Ishikawa (cell line): Measurements from ENCODE around the gene ALDH3B1.

Experiments
- CEBPB ChIP-seq: IDR thresholded peaks from 2 replicates; pipeline ENCODE4 v1.6.1; 2012
- CREB1 ChIP-seq: IDR thresholded peaks from 2 replicates; pipeline ENCODE4 v1.6.1; 2012; ENCODE audit warnings: low read depth
- EGR1 ChIP-seq: IDR thresholded peaks from 2 replicates; pipeline ENCODE4 v1.6.1; 2012
- EP300 ChIP-seq: IDR thresholded peaks from 2 replicates; pipeline ENCODE4 v1.6.1; 2012; ENCODE audit warnings: borderline replicate concordance
- FOXM1 ChIP-seq: IDR thresholded peaks from 2 replicates; pipeline ENCODE4 v1.6.1; 2012; ENCODE audit warnings: low read depth, borderline replicate concordance
- NFIC ChIP-seq: IDR thresholded peaks from 2 replicates; pipeline ENCODE4 v1.6.1; 2012
- RAD21 ChIP-seq: IDR thresholded peaks from 2 replicates; pipeline ENCODE4 v1.6.1; 2012; ENCODE audit warnings: low read depth
- TAF1 ChIP-seq: IDR thresholded peaks from 2 replicates; pipeline ENCODE4 v1.6.1; 2012; ENCODE audit warnings: low read depth, mild to moderate bottlenecking
- TCF12 ChIP-seq: IDR thresholded peaks from 2 replicates; pipeline ENCODE4 v1.6.1; 2012; ENCODE audit warnings: low read depth
- TEAD4 ChIP-seq: IDR thresholded peaks from 2 replicates; pipeline ENCODE4 v1.6.1; 2012
- YY1 ChIP-seq: IDR thresholded peaks from 2 replicates; pipeline ENCODE4 v1.6.1; 2012; ENCODE audit warnings: low read depth
- ZBTB7A ChIP-seq: IDR thresholded peaks from 2 replicates; pipeline ENCODE4 v1.6.1; 2012; ENCODE audit warnings: low read depth
- TF ChIP-seq, protein P1 (sequence below): IDR thresholded peaks from 2 replicates; pipeline ENCODE4 v1.6.1; 2012
- TF ChIP-seq, protein P2 (sequence below): IDR thresholded peaks from 2 replicates; pipeline ENCODE4 v1.6.1; 2012; ENCODE audit warnings: low read depth, mild to moderate bottlenecking
- TF ChIP-seq, protein P3 (sequence below): IDR thresholded peaks from 2 replicates; pipeline ENCODE4 v1.6.1; 2012

ALDH3B1 gene

DNA sequence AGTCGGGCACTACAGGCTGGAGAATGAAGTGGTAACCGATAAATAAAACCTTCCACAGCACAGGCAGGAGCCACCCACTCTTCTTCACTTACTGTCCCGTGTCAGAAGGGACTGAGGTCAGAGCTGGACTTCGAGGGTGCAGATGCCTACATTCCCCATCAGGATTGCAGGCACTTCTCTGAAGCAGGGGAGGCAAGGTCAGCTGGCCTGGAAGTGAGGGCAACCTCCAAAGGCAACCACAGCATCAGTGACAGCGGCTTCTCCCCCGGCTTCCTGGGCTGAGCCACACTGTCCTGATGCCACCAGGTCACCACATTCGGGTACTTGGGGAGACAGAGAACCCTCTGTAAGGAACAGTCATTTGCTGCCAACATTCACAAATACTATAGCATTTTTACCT lies 51.4 kb downstream of the ALDH3B1 start:
- TF ChIP-seq CEBPB (no peak), YY1 (no peak), FOXM1 (no peak), TCF12 (no peak), TAF1 (no peak), CREB1 (no peak), NFIC (no peak), RAD21 (no peak), ZBTB7A (no peak), EGR1 (no peak), TEAD4 (no peak), EP300 (no peak)
- TF ChIP-seq, protein P1, sequence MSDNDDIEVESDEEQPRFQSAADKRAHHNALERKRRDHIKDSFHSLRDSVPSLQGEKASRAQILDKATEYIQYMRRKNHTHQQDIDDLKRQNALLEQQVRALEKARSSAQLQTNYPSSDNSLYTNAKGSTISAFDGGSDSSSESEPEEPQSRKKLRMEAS = no peak
- TF ChIP-seq, protein P2, sequence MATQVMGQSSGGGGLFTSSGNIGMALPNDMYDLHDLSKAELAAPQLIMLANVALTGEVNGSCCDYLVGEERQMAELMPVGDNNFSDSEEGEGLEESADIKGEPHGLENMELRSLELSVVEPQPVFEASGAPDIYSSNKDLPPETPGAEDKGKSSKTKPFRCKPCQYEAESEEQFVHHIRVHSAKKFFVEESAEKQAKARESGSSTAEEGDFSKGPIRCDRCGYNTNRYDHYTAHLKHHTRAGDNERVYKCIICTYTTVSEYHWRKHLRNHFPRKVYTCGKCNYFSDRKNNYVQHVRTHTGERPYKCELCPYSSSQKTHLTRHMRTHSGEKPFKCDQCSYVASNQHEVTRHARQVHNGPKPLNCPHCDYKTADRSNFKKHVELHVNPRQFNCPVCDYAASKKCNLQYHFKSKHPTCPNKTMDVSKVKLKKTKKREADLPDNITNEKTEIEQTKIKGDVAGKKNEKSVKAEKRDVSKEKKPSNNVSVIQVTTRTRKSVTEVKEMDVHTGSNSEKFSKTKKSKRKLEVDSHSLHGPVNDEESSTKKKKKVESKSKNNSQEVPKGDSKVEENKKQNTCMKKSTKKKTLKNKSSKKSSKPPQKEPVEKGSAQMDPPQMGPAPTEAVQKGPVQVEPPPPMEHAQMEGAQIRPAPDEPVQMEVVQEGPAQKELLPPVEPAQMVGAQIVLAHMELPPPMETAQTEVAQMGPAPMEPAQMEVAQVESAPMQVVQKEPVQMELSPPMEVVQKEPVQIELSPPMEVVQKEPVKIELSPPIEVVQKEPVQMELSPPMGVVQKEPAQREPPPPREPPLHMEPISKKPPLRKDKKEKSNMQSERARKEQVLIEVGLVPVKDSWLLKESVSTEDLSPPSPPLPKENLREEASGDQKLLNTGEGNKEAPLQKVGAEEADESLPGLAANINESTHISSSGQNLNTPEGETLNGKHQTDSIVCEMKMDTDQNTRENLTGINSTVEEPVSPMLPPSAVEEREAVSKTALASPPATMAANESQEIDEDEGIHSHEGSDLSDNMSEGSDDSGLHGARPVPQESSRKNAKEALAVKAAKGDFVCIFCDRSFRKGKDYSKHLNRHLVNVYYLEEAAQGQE = no peak
- TF ChIP-seq, protein P3, sequence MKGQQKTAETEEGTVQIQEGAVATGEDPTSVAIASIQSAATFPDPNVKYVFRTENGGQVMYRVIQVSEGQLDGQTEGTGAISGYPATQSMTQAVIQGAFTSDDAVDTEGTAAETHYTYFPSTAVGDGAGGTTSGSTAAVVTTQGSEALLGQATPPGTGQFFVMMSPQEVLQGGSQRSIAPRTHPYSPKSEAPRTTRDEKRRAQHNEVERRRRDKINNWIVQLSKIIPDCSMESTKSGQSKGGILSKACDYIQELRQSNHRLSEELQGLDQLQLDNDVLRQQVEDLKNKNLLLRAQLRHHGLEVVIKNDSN = no peak

DNA sequence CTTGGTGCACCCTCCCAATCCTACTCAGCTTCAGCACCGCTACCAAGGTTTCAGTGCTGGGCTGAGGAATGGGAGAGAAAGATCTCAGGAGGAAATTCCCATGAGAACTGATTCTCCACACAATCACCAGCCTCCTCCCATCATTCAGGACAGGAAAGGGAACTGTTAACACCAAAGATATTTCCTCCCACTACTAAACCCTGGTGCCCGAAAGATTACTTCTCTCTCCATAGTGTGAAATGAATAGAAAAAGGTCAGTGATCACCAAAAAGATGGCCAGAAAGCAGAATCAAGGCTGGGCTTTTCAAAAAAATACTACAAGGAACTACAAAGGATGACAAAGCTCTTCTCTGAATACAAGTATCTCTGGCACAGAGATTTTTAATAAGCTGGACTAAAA lies 54.8 kb downstream of the ALDH3B1 start:
- TF ChIP-seq CEBPB = no peak

DNA sequence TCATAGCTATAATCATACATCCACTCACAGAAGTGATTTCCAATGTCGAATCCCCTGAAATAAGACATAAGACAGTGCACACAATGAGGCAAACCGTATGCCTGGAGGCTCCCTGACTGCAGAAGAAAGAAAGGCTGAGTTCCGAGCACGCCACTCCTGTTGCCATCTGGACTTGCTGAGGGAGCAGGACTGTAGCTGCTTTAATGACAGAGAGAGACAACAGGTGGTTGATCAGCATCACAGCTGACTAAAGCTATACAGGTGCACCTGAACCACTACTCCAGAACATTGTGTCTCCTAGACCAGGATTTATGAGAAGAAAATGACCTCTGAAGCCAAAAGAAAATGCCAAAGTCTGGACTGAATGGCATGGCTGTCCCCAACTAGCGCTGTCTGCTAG lies 55.7 kb downstream of the ALDH3B1 start:
- TF ChIP-seq, protein P1 = no peak
- TF ChIP-seq, protein P2 = no peak
- TF ChIP-seq CREB1 = no peak
- TF ChIP-seq TCF12 = no peak
- no peak for TF ChIP-seq TAF1
- no peak for TF ChIP-seq ZBTB7A
- no peak for TF ChIP-seq TEAD4
- TF ChIP-seq FOXM1 = no peak

DNA sequence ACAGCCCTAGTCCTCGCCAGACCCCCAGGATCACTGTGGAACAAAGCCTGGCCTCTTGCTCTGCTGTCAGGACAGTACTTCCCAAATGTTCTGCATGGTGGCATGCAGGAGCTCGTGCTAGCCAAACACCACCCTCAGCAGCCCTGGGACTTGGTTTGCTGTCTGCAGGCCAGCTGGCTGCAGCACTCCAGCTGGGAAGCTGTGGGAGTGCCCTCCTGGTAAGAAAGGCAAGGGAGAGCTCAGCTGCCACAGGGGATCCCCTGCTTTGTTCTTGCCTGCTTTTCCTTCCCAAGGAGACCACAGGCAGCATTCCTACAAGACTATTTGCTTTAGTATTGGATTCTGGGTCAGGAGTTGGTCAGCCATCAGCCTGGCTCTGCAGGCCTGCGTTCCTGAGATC lies 56.6 kb downstream of the ALDH3B1 start:
- TF ChIP-seq, protein P1 = no peak
- no peak for TF ChIP-seq CREB1
- TF ChIP-seq EGR1 = no peak
- TF ChIP-seq FOXM1 = no peak
- TF ChIP-seq, protein P2 = no peak
- no peak for TF ChIP-seq YY1
- TF ChIP-seq RAD21 = no peak
- no peak for TF ChIP-seq CEBPB
- no peak for TF ChIP-seq TCF12
- TF ChIP-seq NFIC = no peak
- no peak for TF ChIP-seq EP300
- no peak for TF ChIP-seq TEAD4
- no peak for TF ChIP-seq TAF1
- TF ChIP-seq, protein P3 = no peak
- TF ChIP-seq ZBTB7A = no peak

DNA sequence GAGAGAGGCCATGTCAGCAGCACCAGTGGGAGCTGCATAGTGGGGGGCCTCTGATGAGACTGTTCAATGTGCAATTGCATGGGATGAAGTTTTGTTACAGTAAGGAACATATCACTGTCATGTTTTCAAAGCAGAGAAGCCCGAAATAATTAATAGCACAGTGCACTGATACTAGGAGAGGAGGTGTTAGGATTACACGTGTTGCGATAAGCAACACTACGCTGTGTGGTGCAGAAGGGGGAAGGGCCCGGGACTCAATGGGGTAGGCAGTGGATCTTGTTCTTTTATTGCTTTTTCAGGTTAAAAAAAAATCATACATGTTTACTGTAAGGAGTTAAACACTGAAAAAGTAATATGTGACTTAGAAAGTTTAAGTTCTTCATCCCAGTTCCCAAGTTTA lies 57.9 kb downstream of the ALDH3B1 start:
- TF ChIP-seq NFIC (no peak), TEAD4 (no peak), FOXM1 (no peak), TAF1 (no peak), ZBTB7A (no peak), CREB1 (no peak), TCF12 (no peak), EP300 (no peak), CEBPB (no peak), YY1 (no peak), RAD21 (no peak), EGR1 (no peak)
- TF ChIP-seq, protein P3 = no peak
- TF ChIP-seq, protein P1 = no peak
- TF ChIP-seq, protein P2 = no peak
